ENCODE results near the gene C11orf86.
"Not testable (repeated sequence)": the region's sequence is repeated elsewhere in the genome, so short reads cannot be mapped to it uniquely, and the experiment has no call there.

Gene C11orf86

DNA sequence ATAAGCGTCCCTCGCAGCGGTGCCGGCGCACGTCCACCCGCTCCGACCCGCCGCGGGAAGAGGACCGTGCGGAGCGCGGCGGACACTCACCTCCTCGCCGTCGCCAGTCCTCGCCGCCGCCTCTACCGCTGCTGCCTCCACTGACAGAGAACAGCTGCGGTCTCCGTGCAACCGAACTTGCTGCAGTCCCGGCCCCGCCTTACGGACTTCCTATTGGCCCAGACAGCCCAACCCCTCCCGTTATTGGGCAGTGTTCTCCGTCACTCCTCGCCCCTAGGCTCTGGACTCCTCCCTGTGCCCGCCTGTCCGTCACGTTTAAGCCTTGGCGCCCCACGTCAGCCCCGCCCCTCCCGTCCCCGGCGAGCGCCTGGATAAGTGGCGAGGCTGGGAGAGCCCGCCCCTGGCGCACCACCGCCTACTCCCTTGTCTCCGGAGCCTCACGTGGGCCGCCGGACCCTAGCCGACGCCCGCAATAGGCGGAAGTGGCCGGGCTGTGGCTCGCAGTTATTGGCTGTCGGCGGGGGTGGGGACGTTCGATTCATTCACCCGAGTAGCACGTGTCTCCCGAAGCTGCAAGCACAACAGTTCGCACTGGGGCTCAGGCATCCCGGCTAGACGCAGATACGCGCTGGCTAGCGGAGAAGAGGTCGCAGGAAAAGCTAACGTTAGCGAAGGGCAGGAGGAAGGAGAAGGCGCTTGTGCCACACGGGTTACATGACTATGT, 16.7 kb upstream of the C11orf86 start, which contains the start of gene PC:
PC (minus strand) TSS at position 152 of the 724 bp plus-strand sequence. CDS start 86,224 bp downstream, outside the sequence.
- Mint-ChIP-seq H3K4me1 (peaks cover 26% of the 10 kb centered on the region), H3K9me3 (no peaks in the 10 kb centered on the region), H3K4me3 (peak within 1 kb of the TSS; percentile 85), H3K27me3 (peaks cover 7% of the 10 kb centered on the region), H3K27ac (peak within 1 kb of the TSS; percentile 64 to 89)
- ATAC-seq, result peak; percentile 99
- DNase-seq, result peak; percentile 97 to 99

DNA sequence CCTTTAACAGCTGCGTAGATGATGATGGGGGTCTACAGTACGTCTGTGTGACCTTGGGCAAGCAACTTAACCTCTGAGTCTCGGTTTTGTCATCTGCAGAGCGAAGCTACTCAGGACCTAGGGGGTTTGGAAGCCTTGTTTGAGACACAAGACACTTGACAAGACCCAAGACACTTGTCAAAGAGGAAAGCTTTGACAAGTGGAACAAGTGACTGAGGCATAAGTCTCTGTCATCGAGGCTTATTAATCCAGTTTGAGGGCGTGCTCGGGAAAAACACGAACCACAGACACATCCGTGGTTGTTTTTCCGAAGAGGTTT, 16.2 kb upstream of the C11orf86 start:
- ATAC-seq, result peak; percentile 16
- H3K4me3 Mint-ChIP-seq, result peak overlapping the region; percentile 85
- peak overlapping the region; percentile 64 to 89 for H3K27ac Mint-ChIP-seq
- H3K27me3 Mint-ChIP-seq, result peaks cover 7% of the 10 kb centered on the region
- peaks cover 26% of the 10 kb centered on the region for H3K4me1 Mint-ChIP-seq
- H3K9me3 Mint-ChIP-seq, result no peaks in the 10 kb centered on the region
- no peak for DNase-seq

DNA sequence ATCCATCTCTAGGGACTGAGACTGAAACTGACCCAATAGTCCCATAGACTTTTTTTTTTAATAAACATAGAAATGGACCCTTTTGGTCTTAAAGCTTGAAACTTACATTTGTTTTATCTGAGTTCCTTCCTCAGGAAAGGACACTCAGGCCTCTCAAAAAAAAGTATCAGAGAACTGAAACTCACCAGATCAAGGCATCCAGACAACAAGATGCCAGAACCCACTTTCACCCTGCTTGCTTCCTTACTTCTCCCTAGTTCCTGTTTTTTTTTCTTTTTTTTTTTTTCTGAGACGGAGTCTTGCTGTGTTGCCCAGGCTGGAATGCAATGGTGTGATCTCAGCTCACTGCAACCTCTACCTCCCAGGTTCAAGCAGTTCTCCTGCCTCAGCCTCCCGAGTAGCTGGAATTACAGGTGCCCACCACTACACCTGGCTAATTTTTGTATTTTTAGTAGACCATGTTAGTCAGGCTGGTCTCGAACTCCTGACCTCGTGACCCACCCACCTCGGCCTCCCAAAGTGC, 13.4 kb upstream of the C11orf86 start:
- ATAC-seq, H3K27ac Mint-ChIP-seq, H3K9me3 Mint-ChIP-seq, H3K4me3 Mint-ChIP-seq, DNase-seq: not testable (repeated sequence)
- Mint-ChIP-seq H3K4me1 (peaks cover 23% of the 10 kb centered on the region), H3K27me3 (peaks cover 16% of the 10 kb centered on the region)

DNA sequence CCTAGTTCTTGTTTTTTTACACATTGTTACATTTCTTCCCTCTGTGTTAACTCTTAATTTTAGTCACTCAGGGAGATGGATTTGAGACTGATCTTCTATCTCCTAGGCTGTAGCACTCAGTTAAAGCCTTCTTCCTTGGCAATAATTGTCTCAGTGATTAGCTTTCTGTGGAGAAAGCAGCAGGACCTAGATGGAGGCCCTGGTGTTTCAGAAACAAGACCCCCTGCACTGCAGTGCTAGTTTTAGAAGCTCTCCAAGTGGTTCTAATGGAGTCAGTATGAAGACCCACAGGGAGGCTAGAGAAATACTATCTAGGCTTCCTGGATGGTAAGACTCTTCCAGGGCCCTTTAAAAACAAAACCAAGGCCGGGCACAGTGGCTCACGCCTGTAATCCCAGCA, 12.9 kb upstream of the C11orf86 start:
- no peak for DNase-seq
- Mint-ChIP-seq H3K27me3 (peaks cover 16% of the 10 kb centered on the region), H3K4me3 (no peak overlapping the region), H3K9me3 (no peaks in the 10 kb centered on the region), H3K4me1 (peaks cover 18% of the 10 kb centered on the region), H3K27ac (no peak overlapping the region)
- ATAC-seq, result no peak

DNA sequence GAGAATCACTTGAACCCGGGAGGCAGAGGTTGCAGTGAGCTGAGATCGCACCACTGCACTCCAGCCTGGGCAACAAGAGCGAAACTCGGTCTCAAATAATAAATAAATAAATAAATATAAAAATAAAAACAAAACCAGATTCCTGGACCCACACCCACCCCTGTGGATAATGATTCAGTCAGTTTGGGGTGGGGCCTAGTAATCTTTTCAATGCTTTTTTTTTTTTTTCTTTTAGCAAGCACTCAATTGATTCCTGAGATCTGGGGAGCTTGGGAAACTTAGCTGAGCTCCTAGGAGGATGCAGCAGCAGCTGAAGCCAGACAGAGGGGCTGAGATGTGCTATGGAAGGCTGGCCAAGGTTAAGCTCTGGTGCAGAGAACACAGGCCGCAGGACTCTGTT, 12.3 kb upstream of the C11orf86 start:
- DNase-seq, result no peak
- Mint-ChIP-seq H3K4me3 (no peak overlapping the region), H3K27me3 (peaks cover 16% of the 10 kb centered on the region), H3K9me3 (no peaks in the 10 kb centered on the region), H3K4me1 (peaks cover 15% of the 10 kb centered on the region), H3K27ac (no peak overlapping the region)
- ATAC-seq, result no peak

DNA sequence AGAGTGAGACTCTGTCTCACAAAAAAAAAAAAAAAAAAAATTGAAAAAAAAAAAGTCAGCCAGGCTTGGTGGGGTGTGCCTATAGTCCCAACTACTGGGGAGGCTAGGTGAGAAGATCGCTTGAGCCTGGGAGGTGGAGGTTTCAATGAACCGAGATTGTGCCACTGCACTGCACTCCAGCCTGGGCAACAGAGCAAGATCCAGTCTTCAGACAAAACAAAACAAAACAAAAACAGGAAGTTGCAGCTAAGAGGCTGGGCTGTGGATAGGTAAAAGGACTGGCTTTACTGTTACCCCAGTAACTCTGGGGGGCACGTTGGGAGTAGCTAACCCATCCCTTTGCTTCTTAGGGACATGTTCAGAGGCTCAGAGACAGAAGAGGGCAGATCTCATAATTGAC, 10.6 kb upstream of the C11orf86 start:
- ATAC-seq (no peak), DNase-seq (no peak)
- Mint-ChIP-seq H3K27me3 (peaks cover 9% of the 10 kb centered on the region), H3K27ac (no peak overlapping the region), H3K4me3 (no peak overlapping the region), H3K4me1 (peaks cover 12% of the 10 kb centered on the region), H3K9me3 (no peaks in the 10 kb centered on the region)

DNA sequence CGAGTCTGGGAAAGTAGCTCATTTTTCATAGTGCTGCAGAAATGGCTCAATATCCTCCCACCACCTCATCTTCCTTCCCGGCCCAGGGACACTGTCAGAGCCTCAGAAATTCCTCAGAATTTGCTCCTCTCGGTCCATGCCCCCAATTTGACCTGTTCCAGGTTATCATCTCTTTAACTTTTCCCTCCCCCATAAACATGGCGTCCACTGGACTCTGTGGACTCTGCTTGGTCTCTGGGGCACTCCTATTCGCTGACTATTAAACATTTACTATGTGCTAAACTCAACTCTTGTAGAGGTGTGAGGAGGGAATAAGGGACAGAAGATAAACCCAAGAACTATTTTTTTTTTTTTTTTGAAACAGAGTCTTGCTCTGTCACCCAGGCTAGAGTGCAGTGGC, 8.8 kb upstream of the C11orf86 start:
- Mint-ChIP-seq H3K4me3 (no peak overlapping the region), H3K4me1 (peaks cover 21% of the 10 kb centered on the region), H3K9me3 (no peaks in the 10 kb centered on the region), H3K27me3 (peaks cover 9% of the 10 kb centered on the region), H3K27ac (no peak overlapping the region)
- no peak for ATAC-seq
- DNase-seq, result no peak

DNA sequence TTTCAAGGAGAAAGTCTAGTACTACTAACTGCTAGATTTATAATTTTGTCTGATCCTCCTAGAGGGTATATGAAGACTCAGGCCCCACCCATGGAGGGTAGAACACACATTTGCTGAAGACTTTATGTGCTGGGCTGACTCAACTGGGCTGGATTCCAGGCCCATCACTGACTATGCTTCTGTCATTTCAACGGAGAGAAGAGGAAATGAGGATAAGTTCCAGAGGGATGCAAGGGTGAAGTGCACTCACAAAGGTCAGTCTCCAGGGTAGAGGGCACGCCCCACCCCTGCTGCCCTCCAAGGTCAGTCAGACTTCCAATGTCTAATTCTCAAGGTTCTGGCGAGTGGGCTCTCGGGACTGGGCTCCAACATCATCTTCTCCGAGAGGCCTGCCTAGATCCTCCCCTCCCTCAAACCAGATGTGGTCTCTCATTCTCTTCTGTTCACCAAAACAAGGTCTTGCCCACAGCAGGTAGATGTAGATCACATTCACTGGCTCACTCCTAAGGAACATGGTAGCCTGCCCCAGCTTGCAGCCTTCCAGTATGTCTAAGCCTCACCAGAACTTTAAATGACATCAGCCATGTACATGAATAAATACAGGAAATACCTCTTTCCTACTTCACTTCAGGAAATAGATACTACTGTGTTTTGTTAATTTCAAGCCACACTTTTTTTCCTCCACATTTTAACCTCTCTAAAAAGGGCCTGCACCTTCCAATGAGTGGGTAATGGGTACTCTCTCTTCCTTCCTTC, 7.3 kb upstream of the C11orf86 start:
- Mint-ChIP-seq H3K27ac (no peak overlapping the region), H3K4me1 (peaks cover 21% of the 10 kb centered on the region), H3K27me3 (peaks cover 9% of the 10 kb centered on the region), H3K4me3 (no peak overlapping the region), H3K9me3 (no peaks in the 10 kb centered on the region)
- ATAC-seq (no peak), DNase-seq (no peak)

DNA sequence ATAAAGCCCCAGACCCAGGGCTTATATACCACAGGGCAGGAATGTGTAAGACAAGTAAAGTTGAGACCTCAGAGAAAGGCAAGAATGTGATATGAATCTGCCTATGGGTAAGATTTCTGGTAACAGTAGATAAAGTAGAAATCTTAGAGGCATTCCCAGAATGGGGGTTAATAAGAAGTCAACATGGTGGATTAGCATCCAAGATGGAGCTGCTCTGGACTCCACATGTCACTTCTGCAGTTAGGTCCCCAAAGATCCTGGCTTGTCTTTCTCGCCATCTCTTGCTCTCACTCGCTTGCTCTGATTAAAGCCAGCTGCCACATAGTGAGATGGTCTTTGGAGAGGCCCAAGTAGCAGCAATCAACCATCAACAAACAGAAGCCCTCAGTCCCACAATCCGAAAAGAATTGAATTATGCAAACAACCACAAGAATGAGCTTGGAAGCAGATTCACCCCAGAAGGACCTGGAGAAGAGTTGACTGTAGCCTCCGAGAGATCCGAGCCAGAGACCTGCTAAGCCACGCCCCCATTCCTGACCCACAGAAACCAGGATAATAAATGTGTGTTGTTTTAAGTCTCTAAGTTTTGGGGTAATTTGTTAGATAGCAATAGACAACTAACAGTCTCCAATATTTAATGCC, 5.4 kb upstream of the C11orf86 start:
- H3K4me3 Mint-ChIP-seq, result no peak overlapping the region
- H3K4me1 Mint-ChIP-seq, result peaks cover 21% of the 10 kb centered on the region
- no peaks in the 10 kb centered on the region for H3K9me3 Mint-ChIP-seq
- DNase-seq, result no peak
- no peak for ATAC-seq
- peaks cover 9% of the 10 kb centered on the region for H3K27me3 Mint-ChIP-seq
- no peak overlapping the region for H3K27ac Mint-ChIP-seq

DNA sequence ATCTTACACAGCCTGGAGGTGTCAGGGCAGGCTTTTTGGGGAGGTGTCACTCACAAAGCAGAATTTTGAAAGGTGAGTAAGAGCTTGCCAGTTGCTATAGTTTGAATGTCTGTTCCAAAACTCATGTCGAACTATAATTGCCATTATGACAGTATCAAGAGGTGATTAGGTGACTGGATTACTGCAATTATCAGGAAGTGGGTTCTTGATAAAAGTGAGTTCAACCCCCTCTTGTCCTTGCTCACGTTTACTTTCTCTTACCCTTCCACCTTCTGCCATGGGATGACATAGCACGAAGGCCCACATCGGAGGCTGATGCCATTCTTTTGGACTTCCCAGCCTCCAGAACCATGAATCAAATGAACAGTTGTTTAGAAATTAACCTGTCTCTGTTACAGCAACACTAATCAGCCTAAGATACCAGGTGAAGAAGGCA, 4.7 kb upstream of the C11orf86 start:
- Mint-ChIP-seq H3K4me1 (peaks cover 21% of the 10 kb centered on the region), H3K9me3 (no peaks in the 10 kb centered on the region), H3K27me3 (peaks cover 13% of the 10 kb centered on the region), H3K27ac (no peak overlapping the region), H3K4me3 (no peak overlapping the region)
- DNase-seq (no peak), ATAC-seq (peak; percentile 38)

DNA sequence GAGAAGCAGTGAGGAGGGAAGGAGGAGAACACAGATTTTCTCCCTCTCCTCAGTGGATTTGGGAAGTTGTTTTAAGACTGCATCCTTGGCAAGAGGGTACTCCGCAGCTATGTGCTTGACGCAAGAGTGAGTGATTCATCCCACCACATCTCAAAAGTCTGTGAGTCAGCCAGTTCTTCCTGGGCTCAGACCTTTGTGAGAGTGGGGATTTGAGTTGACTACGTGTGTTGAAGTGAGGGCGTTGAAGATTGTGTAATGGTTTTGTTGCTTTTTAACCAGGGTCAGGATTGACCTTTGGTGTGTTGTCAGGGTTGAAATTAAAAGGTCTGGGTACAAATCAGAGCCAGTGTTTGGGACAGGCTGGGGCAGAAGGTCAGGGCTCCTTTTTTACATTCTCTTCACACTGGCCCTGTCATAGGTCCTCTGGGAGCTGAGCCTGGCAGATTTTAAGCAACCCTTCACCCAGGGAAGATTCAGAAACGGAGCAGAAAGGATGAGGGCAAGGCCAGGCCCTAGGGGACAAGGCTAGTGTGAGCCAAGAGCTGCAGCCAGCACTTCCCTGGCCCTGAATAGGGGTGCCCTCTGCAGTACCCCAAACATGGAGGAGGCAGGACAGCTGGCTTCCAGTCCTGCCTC, 4.2 kb upstream of the C11orf86 start:
- Mint-ChIP-seq H3K4me3 (peak overlapping the region in 1 of 2 donors; percentile 12), H3K4me1 (peaks cover 21% of the 10 kb centered on the region), H3K27me3 (peaks cover 15% of the 10 kb centered on the region), H3K9me3 (no peaks in the 10 kb centered on the region), H3K27ac (no peak overlapping the region)
- ATAC-seq, result peak; percentile 92
- peak in 1 of 2 donors; percentile 39 for DNase-seq

DNA sequence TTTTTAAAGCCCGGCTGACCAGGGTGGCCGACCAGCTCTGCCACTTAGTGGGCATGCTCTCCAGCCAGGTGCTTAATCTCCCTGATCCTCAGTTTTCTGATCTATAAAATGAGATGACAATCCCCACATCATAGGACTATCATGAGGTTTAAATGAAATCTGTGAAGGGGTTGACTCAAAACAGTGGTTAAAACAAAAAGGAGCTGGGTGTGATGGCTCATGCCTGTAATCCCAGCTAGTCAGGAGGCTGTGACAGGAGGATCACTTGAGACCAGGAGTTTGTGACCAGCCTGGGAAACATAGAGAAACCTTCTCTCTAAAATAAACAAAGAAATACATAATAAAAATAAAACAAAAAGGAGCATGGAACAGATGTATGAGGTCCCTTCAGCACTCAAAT, 3.6 kb upstream of the C11orf86 start:
- DNase-seq (no peak), ATAC-seq (no peak)
- peaks cover 21% of the 10 kb centered on the region for H3K4me1 Mint-ChIP-seq
- no peak overlapping the region for H3K4me3 Mint-ChIP-seq
- no peak overlapping the region for H3K27ac Mint-ChIP-seq
- H3K9me3 Mint-ChIP-seq, result no peaks in the 10 kb centered on the region
- H3K27me3 Mint-ChIP-seq, result peaks cover 16% of the 10 kb centered on the region

DNA sequence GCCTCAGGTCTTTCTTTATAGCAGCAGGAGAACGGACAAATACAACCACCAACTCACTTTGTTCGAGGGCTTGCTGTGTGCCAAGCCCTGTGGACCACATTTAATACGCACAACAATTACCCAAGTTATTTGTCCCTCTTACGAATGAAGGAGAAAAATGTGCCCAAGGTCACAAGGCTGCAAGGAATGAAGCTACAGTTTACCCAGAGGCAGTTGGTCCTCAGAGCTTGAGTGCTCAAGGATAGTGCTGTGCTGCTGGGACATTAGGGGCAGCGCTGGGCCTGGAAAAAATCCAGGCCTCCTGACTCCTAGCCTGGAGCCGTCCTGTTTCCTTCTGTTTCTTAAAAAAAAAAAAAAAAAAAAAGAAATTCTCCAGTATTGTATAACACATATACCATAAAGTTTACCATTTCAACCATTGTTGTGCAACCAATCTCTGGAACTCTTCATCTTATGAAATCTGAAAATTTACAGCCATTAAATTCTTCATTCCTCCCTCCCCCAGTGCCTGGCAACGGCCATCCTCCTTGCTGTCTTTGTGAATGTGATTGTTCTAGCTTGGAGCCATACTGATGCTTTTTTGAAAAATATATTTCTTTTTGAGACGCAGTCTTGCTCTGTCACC, 1.0 kb upstream of the C11orf86 start:
- peaks cover 17% of the 10 kb centered on the region for H3K27me3 Mint-ChIP-seq
- H3K27ac Mint-ChIP-seq, result no peak overlapping the region
- no peak for DNase-seq
- H3K4me1 Mint-ChIP-seq, result peaks cover 11% of the 10 kb centered on the region
- H3K4me3 Mint-ChIP-seq, result no peak overlapping the region
- peaks cover 0 to 17% of the 10 kb centered on the region in 2 donors for H3K9me3 Mint-ChIP-seq
- ATAC-seq, result no peak

DNA sequence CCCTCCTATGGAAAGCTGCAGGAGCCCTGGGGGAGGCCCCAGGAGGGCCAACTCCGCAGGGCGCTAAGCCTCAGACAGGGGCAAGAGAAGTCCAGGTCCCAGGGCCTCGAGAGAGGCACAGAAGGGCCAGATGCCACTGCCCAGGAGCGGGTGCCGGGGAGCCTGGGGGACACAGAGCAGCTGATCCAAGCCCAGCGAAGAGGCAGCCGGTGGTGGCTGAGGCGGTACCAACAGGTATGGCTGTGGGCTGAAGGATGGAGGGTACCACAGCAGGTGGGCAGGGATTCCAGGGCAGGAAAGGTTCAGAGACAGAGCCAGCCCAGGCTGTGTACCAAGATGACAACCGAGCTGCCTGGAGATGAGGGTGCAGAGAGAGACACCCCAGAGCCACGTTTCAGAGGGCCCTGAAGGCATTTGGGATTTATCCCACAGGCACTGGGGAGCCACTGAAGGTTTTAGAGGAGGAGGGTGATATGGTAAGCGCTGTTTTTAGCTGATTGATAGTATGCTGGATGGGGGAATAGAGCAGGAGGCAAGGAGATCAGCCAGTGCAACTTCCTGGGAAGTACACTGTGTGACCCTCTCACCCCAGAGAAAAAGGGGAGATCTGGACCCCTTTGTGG, 412 bp downstream of the C11orf86 start:
- peak overlapping the region in 1 of 2 donors; percentile 57 for H3K27ac Mint-ChIP-seq
- H3K27me3 Mint-ChIP-seq, result peaks cover 17% of the 10 kb centered on the region
- H3K4me3 Mint-ChIP-seq, result no peak overlapping the region

More for the DNA sequence above, 412 bp downstream of the C11orf86 start:
- DNase-seq (no peak), ATAC-seq (no peak)
- Mint-ChIP-seq H3K4me1 (peaks cover 8% of the 10 kb centered on the region), H3K9me3 (peaks cover 5 to 28% of the 10 kb centered on the region in 2 donors)

Measured in stimulated activated naive CD8-positive, alpha-beta T cell treated with anti-CD3 and anti-CD28 coated beads, Interleukin-15, amount 100 ng/mL, for 72 hours (primary cell).